Erythroblast (primary cell): ENCODE measurements around the gene DSC3.

Source experiments
- GATA1 ChIP-seq: IDR thresholded peaks from 2 replicates; pipeline ENCODE4 v1.6.1; 2011; ENCODE audit warnings: low read depth, mild to moderate bottlenecking, control low read depth, low read length, moderate library complexity
- POLR2A ChIP-seq: IDR thresholded peaks from 2 replicates; pipeline ENCODE4 v1.6.1; 2011; ENCODE audit warnings: mild to moderate bottlenecking, low read length

DNA sequence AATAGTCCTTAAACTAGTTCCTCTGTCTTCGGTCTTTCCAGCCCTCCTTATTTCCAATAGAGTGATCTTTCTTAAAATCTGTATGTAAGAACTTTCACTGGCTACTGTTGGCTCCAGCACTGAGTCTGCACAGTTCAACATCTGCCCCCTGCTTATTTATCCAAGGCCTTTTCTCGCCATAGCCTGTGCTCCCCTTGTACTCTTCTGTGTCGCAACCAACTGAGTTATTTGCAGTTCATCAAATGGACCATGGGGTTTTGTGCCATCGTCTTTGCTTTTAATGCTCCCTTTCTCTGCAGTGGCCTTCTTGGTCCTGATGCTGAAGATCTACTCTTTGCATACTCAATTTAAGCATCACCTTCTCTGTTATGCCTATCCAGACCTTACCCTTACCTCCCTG, 77.3 kb downstream of the DSC3 start:
- TF ChIP-seq POLR2A: no peak
- no peak for TF ChIP-seq GATA1
